ENCODE results near the gene S100A1.

- TF ChIP-seq CTCF (conservative IDR thresholded peaks at IDR 0.05; ENCODE audit: low read length) (no peak), EZH2phosphoT487 (IDR thresholded peaks at IDR 0.05; ENCODE audit: borderline replicate concordance) (no peak)
Observed at GRCh38 chr1:153610334-153610733, 17.9 kb upstream of the S100A1 start.

All from Loucy (cell line).